Measurements from ENCODE around the gene LRMDA. TPM values are rescaled to one million over a fixed set of nuclear protein-coding genes. Genes with fewer than 3 reads are reported as not detected.

LRMDA gene
- total RNA-seq, 2 experiments from 2014 or later, result not detected

- no TSS peak for BruUV-seq (replicated peaks)
- TF ChIP-seq CTCF (conservative IDR thresholded peaks at IDR 0.05; ENCODE audit: low read length) (no peak), EZH2phosphoT487 (IDR thresholded peaks at IDR 0.05; ENCODE audit: borderline replicate concordance, low read depth, low read length) (no peak)
- Histone ChIP-seq H3K4me3 (ENCODE audit: low read depth, low read length, poor library complexity, severe bottlenecking) (no peak overlapping the region), H3K9me3 (ENCODE audit: low read length) (no peaks in the 10 kb centered on the region), H3K9me2 (ENCODE audit: insufficient read depth, low read length) (no peaks in the 10 kb centered on the region), H3K79me2 (ENCODE audit: insufficient read depth, low read depth, low read length) (no peaks in the 10 kb centered on the region), H2AFZ (ENCODE audit: low read length) (no peak overlapping the region), H3K4me1 (ENCODE audit: insufficient read depth, low read length, poor library complexity, severe bottlenecking) (no peaks in the 10 kb centered on the region), H3K27ac (ENCODE audit: low read depth, low read length, poor library complexity, severe bottlenecking) (no peak overlapping the region), H3K36me3 (ENCODE audit: insufficient read depth, low read length) (no peaks in the 10 kb centered on the region), H4K20me1 (ENCODE audit: insufficient read depth, low read length) (no peaks in the 10 kb centered on the region), H3K4me2 (ENCODE audit: low read length) (no peak overlapping the region)
- intact Hi-C loops (cut with micrococcal nuclease; ENCODE audit: unreplicated experiment), result no loop called here
- CTCF ChIA-PET (ENCODE audit: unreplicated experiment), result no interaction called here
- no peak for DNase-seq (ENCODE audit: low spot score)
- POLR2A ChIA-PET, result interaction anchor here (0.7 kb wide), 1 partner anchor 13 kb away, joined by 3 read pairs; no protein-coding TSS in a partner anchor
These were observed 1127.8 kb downstream of the LRMDA start for GRCh38 chr10:76558996-76559891.

- Histone ChIP-seq H3K4me2 (ENCODE audit: low read length) (no peak overlapping the region), H3K36me3 (ENCODE audit: insufficient read depth, low read length) (no peaks in the 10 kb centered on the region), H3K4me3 (ENCODE audit: low read depth, low read length, poor library complexity, severe bottlenecking) (no peak overlapping the region), H3K9me2 (ENCODE audit: insufficient read depth, low read length) (no peaks in the 10 kb centered on the region), H3K79me2 (ENCODE audit: insufficient read depth, low read depth, low read length) (no peaks in the 10 kb centered on the region), H4K20me1 (ENCODE audit: insufficient read depth, low read length) (no peaks in the 10 kb centered on the region), H3K9me3 (ENCODE audit: low read length) (no peaks in the 10 kb centered on the region), H3K4me1 (ENCODE audit: insufficient read depth, low read length, poor library complexity, severe bottlenecking) (no peaks in the 10 kb centered on the region), H3K27ac (ENCODE audit: low read depth, low read length, poor library complexity, severe bottlenecking) (no peak overlapping the region), H2AFZ (ENCODE audit: low read length) (no peak overlapping the region)
- BruUV-seq (replicated peaks), result no TSS peak
- intact Hi-C loops (cut with micrococcal nuclease; ENCODE audit: unreplicated experiment), result no loop called here
- CTCF ChIA-PET (ENCODE audit: unreplicated experiment), result no interaction called here
- TF ChIP-seq EZH2phosphoT487 (IDR thresholded peaks at IDR 0.05; ENCODE audit: borderline replicate concordance, low read depth, low read length), result no peak
- TF ChIP-seq CTCF (conservative IDR thresholded peaks at IDR 0.05; ENCODE audit: low read length), result no peak
- DNase-seq (ENCODE audit: low spot score), result no peak
- POLR2A ChIA-PET, result interaction anchor here (0.7 kb wide), 1 partner anchor 14 kb away, joined by 3 read pairs; no protein-coding TSS in a partner anchor
These were observed 1128.4 kb downstream of the LRMDA start for GRCh38 chr10:76559892-76560220.

GRCh38 chr10:76560338-76560737 lies 1128.9 kb downstream of the LRMDA start:
- intact Hi-C loops (cut with micrococcal nuclease; ENCODE audit: unreplicated experiment), result no loop called here
- no TSS peak for BruUV-seq (replicated peaks)
- no peaks in the 10 kb centered on the region for H4K20me1 ChIP-seq (ENCODE audit: insufficient read depth, low read length)

More at GRCh38 chr10:76560338-76560737, 1128.9 kb downstream of the LRMDA start:
- DNase-seq (ENCODE audit: low spot score), result no peak
- no peak overlapping the region for H3K4me2 ChIP-seq (ENCODE audit: low read length)
- TF ChIP-seq EZH2phosphoT487 (IDR thresholded peaks at IDR 0.05; ENCODE audit: borderline replicate concordance, low read depth, low read length) (no peak), CTCF (conservative IDR thresholded peaks at IDR 0.05; ENCODE audit: low read length) (no peak)
- H3K79me2 ChIP-seq (ENCODE audit: insufficient read depth, low read depth, low read length), result no peaks in the 10 kb centered on the region
- no peaks in the 10 kb centered on the region for H3K9me3 ChIP-seq (ENCODE audit: low read length)
- no peaks in the 10 kb centered on the region for H3K9me2 ChIP-seq (ENCODE audit: insufficient read depth, low read length)
- H3K36me3 ChIP-seq (ENCODE audit: insufficient read depth, low read length), result no peaks in the 10 kb centered on the region
- H3K4me1 ChIP-seq (ENCODE audit: insufficient read depth, low read length, poor library complexity, severe bottlenecking), result no peaks in the 10 kb centered on the region
- CTCF ChIA-PET (ENCODE audit: unreplicated experiment), result no interaction called here
- POLR2A ChIA-PET, result no interaction called here
- no peak overlapping the region for H3K4me3 ChIP-seq (ENCODE audit: low read depth, low read length, poor library complexity, severe bottlenecking)
- H2AFZ ChIP-seq (ENCODE audit: low read length), result no peak overlapping the region
- H3K27ac ChIP-seq (ENCODE audit: low read depth, low read length, poor library complexity, severe bottlenecking), result no peak overlapping the region

All from OCI-LY7 (cell line).